Keratinocyte (primary cell): ENCODE data around the gene ADH6.

ENCODE experiments used
- EZH2 ChIP-seq: IDR thresholded peaks from one replicate; pipeline ENCODE4 v1.6.1; 2012; ENCODE audit warnings: inconsistent platforms, mild to moderate bottlenecking, low read length, moderate library complexity
- TF ChIP-seq, protein P1 (sequence below), 3 experiments: IDR thresholded peaks in 1 of 3; conservative IDR thresholded peaks in 1 of 3; optimal IDR thresholded peaks in 1 of 3; 2 replicates in 2 of 3; 3 replicates in 1 of 3; pipeline versions ENCODE3 to v1.5.1; 2011; ENCODE audit warnings: low read length in 3 of 3, mild to moderate bottlenecking in 3 of 3, moderate library complexity in 2 of 3, control low read depth in 1 of 3, inconsistent platforms in 1 of 3; ENCODE audit not compliant: insufficient read depth in 2 of 3; ENCODE audit errors: extremely low read depth in 1 of 3

- TF ChIP-seq, protein P1, sequence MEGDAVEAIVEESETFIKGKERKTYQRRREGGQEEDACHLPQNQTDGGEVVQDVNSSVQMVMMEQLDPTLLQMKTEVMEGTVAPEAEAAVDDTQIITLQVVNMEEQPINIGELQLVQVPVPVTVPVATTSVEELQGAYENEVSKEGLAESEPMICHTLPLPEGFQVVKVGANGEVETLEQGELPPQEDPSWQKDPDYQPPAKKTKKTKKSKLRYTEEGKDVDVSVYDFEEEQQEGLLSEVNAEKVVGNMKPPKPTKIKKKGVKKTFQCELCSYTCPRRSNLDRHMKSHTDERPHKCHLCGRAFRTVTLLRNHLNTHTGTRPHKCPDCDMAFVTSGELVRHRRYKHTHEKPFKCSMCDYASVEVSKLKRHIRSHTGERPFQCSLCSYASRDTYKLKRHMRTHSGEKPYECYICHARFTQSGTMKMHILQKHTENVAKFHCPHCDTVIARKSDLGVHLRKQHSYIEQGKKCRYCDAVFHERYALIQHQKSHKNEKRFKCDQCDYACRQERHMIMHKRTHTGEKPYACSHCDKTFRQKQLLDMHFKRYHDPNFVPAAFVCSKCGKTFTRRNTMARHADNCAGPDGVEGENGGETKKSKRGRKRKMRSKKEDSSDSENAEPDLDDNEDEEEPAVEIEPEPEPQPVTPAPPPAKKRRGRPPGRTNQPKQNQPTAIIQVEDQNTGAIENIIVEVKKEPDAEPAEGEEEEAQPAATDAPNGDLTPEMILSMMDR (optimal IDR thresholded peaks at IDR 0.05 in 1 of 3, IDR thresholded peaks at IDR 0.05 in 1 of 3, conservative IDR thresholded peaks at IDR 0.05 in 1 of 3; ENCODE audit: extremely low read depth in 1 of 3, insufficient read depth in 2 of 3, low read length in 3 of 3): no peak
- TF ChIP-seq EZH2: no peak
Measured at GRCh38 chr4:99210789-99211188, 8.3 kb downstream of the ADH6 start.
